ENCODE data around the gene FAM149B1. TPM values are rescaled to one million over a fixed set of nuclear protein-coding genes. Genes with fewer than 3 reads are reported as not detected.

Gene FAM149B1
- total and polyA plus RNA-seq, 2 of the 13 experiments (the other 11 are each of a cell fraction or from before 2014, with no cell fraction given): 9.3 to 16.8 TPM

GRCh38 chr10:73246646-73247508 lies 79.0 kb downstream of the FAM149B1 start, which contains the start of gene DNAJC9 (continued):
- no peak for TF ChIP-seq LBX2 (CRISPR knock-in tag; IDR thresholded peaks at IDR 0.05; ENCODE audit: borderline replicate concordance)
- TF ChIP-seq CREM (IDR thresholded peaks at IDR 0.05): peak; percentile 83
- no peak for TF ChIP-seq CREM (CRISPR knock-in tag; IDR thresholded peaks at IDR 0.05)
- TF ChIP-seq NRL (CRISPR knock-in tag; IDR thresholded peaks at IDR 0.05; ENCODE audit: borderline replicate concordance): peak; percentile 92; the same call in 1 of the 2 replicates
- TF ChIP-seq ZNF549 (CRISPR knock-in tag; IDR thresholded peaks at IDR 0.05): no peak
- TF ChIP-seq, protein P1, sequence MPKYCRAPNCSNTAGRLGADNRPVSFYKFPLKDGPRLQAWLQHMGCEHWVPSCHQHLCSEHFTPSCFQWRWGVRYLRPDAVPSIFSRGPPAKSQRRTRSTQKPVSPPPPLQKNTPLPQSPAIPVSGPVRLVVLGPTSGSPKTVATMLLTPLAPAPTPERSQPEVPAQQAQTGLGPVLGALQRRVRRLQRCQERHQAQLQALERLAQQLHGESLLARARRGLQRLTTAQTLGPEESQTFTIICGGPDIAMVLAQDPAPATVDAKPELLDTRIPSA (CRISPR knock-in tag; IDR thresholded peaks at IDR 0.05; ENCODE audit: borderline replicate concordance): no peak
- TF ChIP-seq, protein P2, sequence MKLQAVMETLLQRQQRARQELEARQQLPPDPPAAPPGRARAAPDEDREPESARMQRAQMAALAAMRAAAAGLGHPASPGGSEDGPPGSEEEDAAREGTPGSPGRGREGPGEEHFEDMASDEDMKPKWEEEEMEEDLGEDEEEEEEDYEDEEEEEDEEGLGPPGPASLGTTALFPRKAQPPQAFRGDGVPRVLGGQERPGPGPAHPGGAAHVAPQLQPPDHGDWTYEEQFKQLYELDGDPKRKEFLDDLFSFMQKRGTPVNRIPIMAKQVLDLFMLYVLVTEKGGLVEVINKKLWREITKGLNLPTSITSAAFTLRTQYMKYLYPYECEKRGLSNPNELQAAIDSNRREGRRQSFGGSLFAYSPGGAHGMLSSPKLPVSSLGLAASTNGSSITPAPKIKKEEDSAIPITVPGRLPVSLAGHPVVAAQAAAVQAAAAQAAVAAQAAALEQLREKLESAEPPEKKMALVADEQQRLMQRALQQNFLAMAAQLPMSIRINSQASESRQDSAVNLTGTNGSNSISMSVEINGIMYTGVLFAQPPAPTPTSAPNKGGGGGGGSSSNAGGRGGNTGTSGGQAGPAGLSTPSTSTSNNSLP (IDR thresholded peaks at IDR 0.05; ENCODE audit: low read depth, low read length): no peak
- peak; percentile 45; the same call in 1 of the 2 replicates for TF ChIP-seq ZNF670 (CRISPR knock-in tag; IDR thresholded peaks at IDR 0.05; ENCODE audit: borderline replicate concordance)
- peak; percentile 54; the same call in 1 of the 2 replicates for TF ChIP-seq ZNF614 (CRISPR knock-in tag; IDR thresholded peaks at IDR 0.05; ENCODE audit: borderline replicate concordance)
- TF ChIP-seq RARG (CRISPR knock-in tag; IDR thresholded peaks at IDR 0.05; ENCODE audit: low read depth): no peak
- peak; percentile 96 for TF ChIP-seq TOPORS (CRISPR knock-in tag; IDR thresholded peaks at IDR 0.05)
- peak; percentile 67 for TF ChIP-seq HNRNPK (IDR thresholded peaks at IDR 0.05; ENCODE audit: low read depth, low read length, poor library complexity, severe bottlenecking)
- TF ChIP-seq, protein P3, sequence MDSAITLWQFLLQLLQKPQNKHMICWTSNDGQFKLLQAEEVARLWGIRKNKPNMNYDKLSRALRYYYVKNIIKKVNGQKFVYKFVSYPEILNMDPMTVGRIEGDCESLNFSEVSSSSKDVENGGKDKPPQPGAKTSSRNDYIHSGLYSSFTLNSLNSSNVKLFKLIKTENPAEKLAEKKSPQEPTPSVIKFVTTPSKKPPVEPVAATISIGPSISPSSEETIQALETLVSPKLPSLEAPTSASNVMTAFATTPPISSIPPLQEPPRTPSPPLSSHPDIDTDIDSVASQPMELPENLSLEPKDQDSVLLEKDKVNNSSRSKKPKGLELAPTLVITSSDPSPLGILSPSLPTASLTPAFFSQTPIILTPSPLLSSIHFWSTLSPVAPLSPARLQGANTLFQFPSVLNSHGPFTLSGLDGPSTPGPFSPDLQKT (CRISPR knock-in tag; IDR thresholded peaks at IDR 0.05; ENCODE audit: borderline replicate concordance): no peak
- TF ChIP-seq SP5 (CRISPR knock-in tag; IDR thresholded peaks at IDR 0.05; ENCODE audit: borderline replicate concordance, low read depth): peak; percentile 79
- TF ChIP-seq XRCC5 (optimal IDR thresholded peaks at IDR 0.05; ENCODE audit: low read length): peak; percentile 85
- no peak for TF ChIP-seq BHLHE40 (IDR thresholded peaks at IDR 0.05; ENCODE audit: low read length)
- peak; percentile 84 for TF ChIP-seq ASH2L (IDR thresholded peaks at IDR 0.05; ENCODE audit: insufficient read length, low read depth, low read length)
- TF ChIP-seq, protein P4, sequence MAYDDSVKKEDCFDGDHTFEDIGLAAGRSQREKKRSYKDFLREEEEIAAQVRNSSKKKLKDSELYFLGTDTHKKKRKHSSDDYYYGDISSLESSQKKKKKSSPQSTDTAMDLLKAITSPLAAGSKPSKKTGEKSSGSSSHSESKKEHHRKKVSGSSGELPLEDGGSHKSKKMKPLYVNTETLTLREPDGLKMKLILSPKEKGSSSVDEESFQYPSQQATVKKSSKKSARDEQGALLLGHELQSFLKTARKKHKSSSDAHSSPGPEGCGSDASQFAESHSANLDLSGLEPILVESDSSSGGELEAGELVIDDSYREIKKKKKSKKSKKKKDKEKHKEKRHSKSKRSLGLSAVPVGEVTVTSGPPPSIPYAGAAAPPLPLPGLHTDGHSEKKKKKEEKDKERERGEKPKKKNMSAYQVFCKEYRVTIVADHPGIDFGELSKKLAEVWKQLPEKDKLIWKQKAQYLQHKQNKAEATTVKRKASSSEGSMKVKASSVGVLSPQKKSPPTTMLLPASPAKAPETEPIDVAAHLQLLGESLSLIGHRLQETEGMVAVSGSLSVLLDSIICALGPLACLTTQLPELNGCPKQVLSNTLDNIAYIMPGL (CRISPR knock-in tag; IDR thresholded peaks at IDR 0.05; ENCODE audit: borderline replicate concordance in 1 of 2, low read depth in 1 of 2): peak in 1 of 2 experiments; percentile 91; a peak in 3 of 4 replicates
- TF ChIP-seq ZNF891 (CRISPR knock-in tag; IDR thresholded peaks at IDR 0.05): peak; percentile 75

Measured in HepG2 (cell line).